ACC112 (cell line): ENCODE measurements around the gene HRH1.
"Not testable (repeated sequence)": the region's sequence is repeated elsewhere in the genome, so short reads cannot be mapped to it uniquely, and the experiment has no call there.

Experiments
- H2AFZ ChIP-seq: fragments of 200-600 bp; sonication (generic); one replicate; pipeline ENCODE4 v1.6.0; 2017; ENCODE audit warnings: antibody characterized with exemption, low read length; ENCODE audit not compliant: unreplicated experiment
- H3K27ac ChIP-seq: fragments of 200-600 bp; sonication (generic); 2 replicates; pipeline ENCODE4 v1.5.1; 2014; ENCODE audit warnings: low read depth, mild to moderate bottlenecking, antibody characterized with exemption, low read length, moderate library complexity
- H3K27me3 ChIP-seq: fragments of 200-600 bp; sonication (generic); 2 replicates; pipeline ENCODE4 v1.6.1; 2014; ENCODE audit warnings: mild to moderate bottlenecking, antibody characterized with exemption, low read length, moderate library complexity, mixed read lengths; ENCODE audit not compliant: insufficient read depth
- H3K36me3 ChIP-seq: fragments of 200-600 bp; sonication (generic); 2 replicates; pipeline ENCODE4 v1.6.1; 2016; ENCODE audit warnings: mild to moderate bottlenecking, antibody characterized with exemption, low read length, moderate library complexity, mixed read lengths; ENCODE audit not compliant: insufficient read depth
- H3K4me1 ChIP-seq: fragments of 200-600 bp; sonication (generic); one replicate; pipeline ENCODE4 v1.6.1; 2016; ENCODE audit warnings: low read length, mixed read lengths; ENCODE audit not compliant: insufficient read depth, unreplicated experiment, control insufficient read depth
- H3K4me3 ChIP-seq: fragments of 200-600 bp; sonication (generic); 2 replicates; pipeline ENCODE4 v1.5.1; 2014; ENCODE audit warnings: mild to moderate bottlenecking, low read depth, low read length
- H3K79me2 ChIP-seq: fragments of 200-600 bp; sonication (generic); one replicate; pipeline ENCODE4 v1.6.0; 2016; ENCODE audit warnings: low read length; ENCODE audit not compliant: control insufficient read depth, unreplicated experiment, insufficient read depth

Gene HRH1

DNA sequence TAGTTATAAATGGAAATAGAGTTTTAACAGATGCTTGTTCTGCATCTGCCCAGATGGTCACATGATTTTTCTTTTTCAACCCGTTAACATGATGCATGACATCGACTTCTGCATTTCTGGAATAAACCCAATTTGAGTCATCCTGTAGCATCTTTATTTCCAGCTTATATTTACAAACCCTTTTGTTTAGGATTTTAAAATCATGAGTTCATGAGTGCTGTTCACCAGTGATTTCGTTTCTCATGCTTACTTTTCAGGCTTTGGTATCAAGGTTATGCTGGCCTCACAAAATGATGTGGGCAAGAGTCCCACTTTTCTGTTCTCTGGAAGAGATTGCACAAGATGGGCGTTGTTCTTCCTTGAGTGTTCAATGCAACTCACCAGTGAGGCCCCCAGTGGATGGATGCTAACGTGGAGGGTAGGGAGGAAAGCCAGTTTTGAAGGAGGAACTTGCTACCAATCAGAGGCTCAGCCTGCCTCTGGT, 5.2 kb downstream of the HRH1 start:
- H3K79me2 ChIP-seq = peaks cover 86% of the 10 kb centered on the region
- 0 out of 2 replicates have a peak, but pooled peaks cover 15% of the 10 kb centered on the region for H3K36me3 ChIP-seq
- no peaks in the 10 kb centered on the region for H3K27me3 ChIP-seq
- peaks cover 51% of the 10 kb centered on the region for H3K4me1 ChIP-seq
- peak overlapping the region; percentile 3 for H2AFZ ChIP-seq
- H3K27ac ChIP-seq = peak overlapping the region; percentile 90
- H3K4me3 ChIP-seq = peak overlapping the region; percentile 10

DNA sequence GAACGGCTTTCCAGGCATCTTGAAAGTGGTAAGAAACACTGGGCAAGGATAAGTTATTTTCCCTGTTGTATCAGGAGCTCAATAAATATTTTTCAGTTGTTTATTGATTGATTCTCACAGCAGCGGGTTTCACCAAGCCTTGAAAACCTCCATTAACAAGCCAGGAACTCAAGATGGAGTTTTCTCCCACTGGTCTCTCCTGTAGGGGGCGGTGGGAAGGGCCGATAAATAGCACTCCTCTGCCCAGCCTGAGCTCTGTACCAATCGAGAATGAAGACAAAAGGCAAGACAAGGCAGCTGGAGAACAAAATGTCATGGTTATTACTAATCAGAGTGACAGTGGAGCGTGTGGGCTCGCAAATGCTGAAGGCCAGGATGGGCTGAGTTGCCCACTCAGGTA, 7.4 kb downstream of the HRH1 start:
- H2AFZ ChIP-seq = no peak overlapping the region
- 0 out of 2 replicates have a peak, but pooled peaks cover 15% of the 10 kb centered on the region for H3K36me3 ChIP-seq
- no peak overlapping the region for H3K4me3 ChIP-seq
- no peaks in the 10 kb centered on the region for H3K27me3 ChIP-seq
- H3K27ac ChIP-seq = no peak overlapping the region
- peaks cover 39% of the 10 kb centered on the region for H3K4me1 ChIP-seq
- peaks cover 82% of the 10 kb centered on the region for H3K79me2 ChIP-seq

DNA sequence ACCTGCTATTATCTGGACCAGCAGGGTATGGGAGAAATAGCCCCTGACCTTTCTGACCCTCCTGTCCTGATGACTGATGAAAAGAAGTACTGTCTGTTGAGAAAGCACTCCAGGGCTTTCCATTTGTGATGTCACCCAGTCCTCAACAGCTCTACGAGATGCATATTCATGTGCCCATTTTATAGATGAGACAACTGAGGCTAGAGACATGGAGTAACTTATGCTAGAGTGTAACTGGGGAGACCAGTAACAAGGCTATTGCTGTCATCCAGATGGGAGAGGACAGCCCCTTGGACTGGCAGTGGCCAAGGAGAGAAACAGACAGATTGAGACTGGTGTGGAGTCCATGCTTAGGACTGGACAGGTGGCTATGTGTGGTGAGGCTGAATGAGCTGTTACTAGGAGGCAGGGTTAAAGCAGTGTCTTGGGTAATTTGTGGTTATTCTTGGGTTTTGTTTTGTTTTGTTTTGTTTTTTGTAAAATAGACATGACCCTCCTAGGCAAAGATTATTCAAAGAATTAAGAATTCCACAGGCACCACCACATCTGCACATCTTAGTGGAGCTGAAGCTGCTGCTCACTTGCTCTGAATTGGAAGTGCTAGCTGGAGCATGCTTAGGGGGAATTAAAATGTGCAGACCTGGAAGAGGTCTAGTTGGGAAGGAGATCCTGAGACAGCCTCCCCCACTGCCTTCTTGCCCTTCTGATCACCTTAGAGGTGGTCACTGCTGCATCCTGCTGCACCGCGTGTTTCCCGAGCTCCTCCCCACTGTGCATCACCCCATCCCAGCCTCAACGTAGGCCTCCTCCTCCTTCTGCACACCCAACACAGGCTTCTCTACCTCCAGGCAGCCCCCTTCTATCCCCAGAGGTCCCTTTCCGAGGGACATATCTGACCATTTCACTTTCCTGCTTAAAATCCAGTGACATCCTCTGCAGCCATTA, 8.4 kb downstream of the HRH1 start:
- H3K36me3 ChIP-seq = 0 out of 2 replicates have a peak, but pooled peaks cover 9% of the 10 kb centered on the region
- peaks cover 78% of the 10 kb centered on the region for H3K79me2 ChIP-seq
- no peak overlapping the region for H3K27ac ChIP-seq
- no peak overlapping the region for H2AFZ ChIP-seq
- H3K4me1 ChIP-seq = peaks cover 29% of the 10 kb centered on the region
- no peak overlapping the region for H3K4me3 ChIP-seq
- H3K27me3 ChIP-seq = no peaks in the 10 kb centered on the region

DNA sequence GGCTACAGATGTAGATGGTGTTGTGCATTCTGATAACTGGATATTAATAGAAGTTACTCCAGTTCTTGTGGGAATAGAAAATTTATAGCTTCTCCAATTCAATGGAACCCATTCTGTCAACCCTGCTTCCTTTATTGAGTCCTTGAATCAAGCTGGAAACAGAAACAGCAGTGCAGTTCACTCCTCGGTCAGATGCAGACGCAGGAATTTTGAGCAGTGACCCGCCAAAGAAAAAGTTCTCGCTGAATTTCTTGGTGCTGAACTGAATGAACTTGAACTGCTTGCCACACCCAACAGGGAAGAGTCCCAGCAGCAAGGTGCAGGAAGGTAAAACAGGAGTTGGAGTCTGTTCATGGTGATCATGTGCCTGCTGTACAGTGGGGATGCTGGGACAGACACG, 10.3 kb downstream of the HRH1 start:
- Histone ChIP-seq H3K4me3 (no peak overlapping the region), H3K79me2 (peaks cover 90% of the 10 kb centered on the region), H3K4me1 (peaks cover 19% of the 10 kb centered on the region), H3K27me3 (no peaks in the 10 kb centered on the region), H3K27ac (no peak overlapping the region), H3K36me3 (0 out of 2 replicates have a peak, but pooled peaks cover 6% of the 10 kb centered on the region), H2AFZ (no peak overlapping the region)

DNA sequence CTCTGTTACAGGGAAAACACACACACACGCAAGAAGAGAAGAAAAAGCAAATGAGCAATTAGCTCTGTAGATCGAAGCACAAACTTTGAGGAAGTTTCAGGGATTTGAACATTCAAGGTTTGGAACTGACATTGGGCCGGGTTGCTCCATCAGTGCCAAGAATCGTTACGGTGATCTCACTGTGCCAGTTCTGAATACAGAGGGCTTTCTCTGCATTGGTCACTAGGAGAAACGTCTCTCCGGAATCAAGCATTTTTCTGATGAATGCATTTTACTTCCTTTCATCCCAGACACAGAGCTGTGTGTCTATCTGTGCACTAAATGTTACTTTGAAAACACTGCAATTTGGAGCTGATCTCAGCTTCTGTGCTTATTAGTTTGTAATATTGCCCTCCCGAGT, 11.2 kb downstream of the HRH1 start:
- Histone ChIP-seq H3K4me1 (peaks cover 14% of the 10 kb centered on the region), H2AFZ (no peak overlapping the region), H3K27ac (no peak overlapping the region), H3K27me3 (no peaks in the 10 kb centered on the region), H3K4me3 (no peak overlapping the region), H3K36me3 (0 out of 2 replicates have a peak, but pooled peaks cover 6% of the 10 kb centered on the region), H3K79me2 (peaks cover 90% of the 10 kb centered on the region)

DNA sequence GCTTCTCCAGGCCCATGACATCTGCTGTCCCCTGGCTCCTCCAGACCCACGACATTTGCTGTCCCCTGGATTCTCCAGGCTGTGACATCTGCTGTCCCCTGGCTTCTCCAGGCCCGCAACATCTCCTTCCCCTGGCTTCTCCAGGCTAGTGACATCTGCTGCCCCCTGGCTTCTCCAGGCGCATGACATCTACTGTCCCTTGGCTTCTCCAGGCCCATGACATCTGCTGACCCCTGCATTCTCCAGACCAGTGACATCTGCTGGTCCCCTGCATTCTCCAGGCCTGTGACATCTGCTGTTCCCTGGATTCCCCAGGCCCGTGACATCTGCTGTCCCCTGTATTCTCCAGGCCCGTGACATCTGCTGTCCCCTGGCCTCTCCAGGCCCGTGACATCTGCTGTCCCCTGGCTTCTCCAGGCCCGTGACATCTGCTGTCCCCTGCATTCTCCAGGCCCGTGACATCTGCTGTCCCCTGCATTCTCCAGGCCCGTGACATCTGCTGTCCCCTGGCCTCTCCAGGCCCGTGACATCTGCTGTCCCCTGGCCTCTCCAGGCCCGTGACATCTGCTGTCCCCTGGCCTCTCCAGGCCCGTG, 12.6 kb downstream of the HRH1 start:
- not testable (repeated sequence) for H3K27me3 ChIP-seq, H2AFZ ChIP-seq, H3K4me3 ChIP-seq, H3K27ac ChIP-seq, H3K36me3 ChIP-seq
- H3K4me1 ChIP-seq = peaks cover 20% of the 10 kb centered on the region
- H3K79me2 ChIP-seq = peaks cover 85% of the 10 kb centered on the region

DNA sequence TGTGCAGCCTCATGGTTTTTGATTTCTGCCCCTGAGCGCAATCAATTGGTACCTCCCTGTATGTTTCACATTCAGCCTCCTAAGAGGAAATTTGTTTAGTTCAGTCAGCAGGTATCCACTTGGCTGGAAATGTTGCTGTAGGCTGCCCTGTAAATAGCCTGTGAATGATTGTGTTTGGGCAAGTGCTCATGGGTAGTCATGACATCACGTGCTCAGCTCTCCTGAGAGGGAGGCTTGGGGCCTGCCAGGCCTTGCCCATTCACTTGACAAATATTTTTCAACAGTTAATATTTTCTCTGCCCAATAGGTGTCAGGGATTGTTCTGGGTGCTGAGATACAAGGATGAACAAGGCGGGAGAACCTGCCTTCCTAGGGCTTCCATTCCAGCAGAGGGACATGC, 13.3 kb downstream of the HRH1 start:
- peaks cover 84% of the 10 kb centered on the region for H3K79me2 ChIP-seq
- no peaks in the 10 kb centered on the region for H3K36me3 ChIP-seq
- H2AFZ ChIP-seq = no peak overlapping the region
- H3K4me3 ChIP-seq = no peak overlapping the region
- H3K27ac ChIP-seq = no peak overlapping the region
- no peaks in the 10 kb centered on the region for H3K27me3 ChIP-seq
- peaks cover 23% of the 10 kb centered on the region for H3K4me1 ChIP-seq

DNA sequence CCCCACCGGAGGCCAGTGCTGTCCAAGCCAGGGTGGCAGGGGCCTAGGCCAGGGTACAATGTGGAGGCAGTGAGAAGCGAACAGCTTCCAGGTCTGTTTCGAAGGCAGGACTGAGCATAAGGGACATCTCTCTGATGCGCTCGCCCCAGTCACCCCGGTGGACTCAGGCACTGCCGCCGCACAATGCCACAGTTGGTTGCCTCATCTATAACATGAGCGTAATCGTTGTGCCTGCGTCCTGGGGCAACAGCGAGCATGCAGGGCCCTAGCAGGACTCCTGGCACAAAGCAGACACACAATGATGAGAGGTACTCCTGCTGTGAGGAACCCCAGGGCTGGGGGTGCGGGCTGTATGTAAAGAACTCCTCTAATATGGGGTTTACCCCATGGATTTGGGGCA, 14.1 kb downstream of the HRH1 start:
- Histone ChIP-seq H2AFZ (no peak overlapping the region), H3K79me2 (peaks cover 80% of the 10 kb centered on the region), H3K4me3 (no peak overlapping the region), H3K36me3 (no peaks in the 10 kb centered on the region), H3K27ac (no peak overlapping the region), H3K27me3 (no peaks in the 10 kb centered on the region), H3K4me1 (peaks cover 23% of the 10 kb centered on the region)

DNA sequence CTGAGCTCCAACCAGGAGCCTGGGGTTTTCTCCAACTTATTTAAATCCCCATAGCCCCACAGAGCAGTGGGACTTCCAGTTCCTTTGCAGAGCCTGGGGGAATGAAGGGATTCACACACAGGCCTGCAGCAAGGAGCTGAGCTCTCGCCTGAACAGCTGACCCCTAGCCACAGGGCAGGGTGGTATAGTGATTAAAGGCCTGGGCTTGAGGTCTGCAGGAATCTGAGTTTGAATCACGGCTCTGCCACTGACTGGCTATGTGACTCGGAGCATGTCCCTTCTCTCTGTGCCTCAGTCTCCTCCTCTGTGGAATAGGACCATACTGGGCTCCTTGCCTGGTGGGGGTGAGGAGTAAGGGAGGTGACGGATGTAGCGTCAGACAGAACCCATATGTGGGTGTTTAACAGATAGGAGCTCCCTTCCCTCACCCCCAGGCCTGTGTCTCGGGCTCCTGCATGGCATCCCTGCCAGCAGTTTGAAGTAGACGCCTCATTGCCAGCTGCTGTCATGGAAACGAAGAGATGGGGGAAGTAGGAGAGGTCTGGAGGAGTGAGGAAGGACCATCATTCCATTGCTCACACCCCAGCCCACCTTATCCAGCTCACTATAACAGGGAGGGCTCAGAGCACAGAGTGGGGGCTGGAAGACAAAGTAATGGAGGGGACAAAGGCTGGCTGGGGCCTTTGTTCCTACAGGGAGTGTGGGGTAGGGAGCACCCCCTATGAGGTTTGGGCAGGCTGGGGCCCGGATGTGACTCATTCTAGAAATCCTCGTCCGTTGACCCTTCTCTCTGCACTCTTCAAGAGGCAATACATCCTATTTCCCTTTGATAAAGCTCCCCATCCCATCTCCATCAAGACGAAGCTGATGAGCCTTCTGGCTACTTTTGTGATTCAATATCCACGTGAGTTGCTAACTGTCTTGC, 14.8 kb downstream of the HRH1 start:
- peak overlapping the region; percentile 53 for H3K27ac ChIP-seq
- H3K36me3 ChIP-seq = no peaks in the 10 kb centered on the region
- peaks cover 23% of the 10 kb centered on the region for H3K4me1 ChIP-seq
- H3K79me2 ChIP-seq = peaks cover 79% of the 10 kb centered on the region
- no peak overlapping the region for H3K4me3 ChIP-seq
- no peaks in the 10 kb centered on the region for H3K27me3 ChIP-seq
- no peak overlapping the region for H2AFZ ChIP-seq

DNA sequence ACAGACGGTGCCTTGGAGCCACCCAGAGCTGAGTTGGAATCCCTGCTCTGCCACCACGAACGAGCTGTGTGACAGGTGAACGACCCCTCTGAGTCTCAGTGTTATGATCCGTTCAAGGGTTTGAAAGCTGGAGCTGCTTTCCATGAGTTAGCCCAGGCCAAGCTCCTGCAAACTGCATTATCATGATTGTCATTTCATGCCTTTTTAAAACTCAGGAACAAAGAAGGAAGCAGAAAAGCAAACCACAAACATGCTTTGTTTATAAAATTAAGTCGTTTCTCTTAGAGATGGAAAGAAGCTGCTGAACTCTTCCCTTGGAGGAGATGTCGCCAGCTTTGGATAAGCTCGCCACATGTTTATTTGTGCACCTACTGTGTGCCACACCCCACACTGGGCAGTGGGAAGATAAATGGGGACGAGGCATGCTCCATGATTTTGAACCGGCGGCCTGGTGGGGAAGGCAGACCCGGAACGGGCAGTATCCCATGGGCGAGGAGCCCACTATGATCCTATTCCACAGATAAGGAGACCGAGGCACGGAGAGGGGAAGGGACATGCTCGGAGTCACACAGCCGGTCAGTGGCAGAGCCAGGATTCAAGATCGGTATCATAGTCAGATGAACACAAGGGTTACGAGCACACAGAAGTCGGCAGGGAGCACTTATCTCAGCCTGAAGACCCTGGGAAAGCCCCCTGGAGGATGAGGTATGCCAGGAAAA, 15.9 kb downstream of the HRH1 start:
- Histone ChIP-seq H3K4me3 (no peak overlapping the region), H3K4me1 (peaks cover 23% of the 10 kb centered on the region), H3K27me3 (no peaks in the 10 kb centered on the region), H3K27ac (no peak overlapping the region), H3K36me3 (no peaks in the 10 kb centered on the region), H2AFZ (no peak overlapping the region), H3K79me2 (peaks cover 79% of the 10 kb centered on the region)
